Cardiac septum (tissue), 1 donor: ENCODE measurements around the gene AGTRAP. TPM values are rescaled to one million over a fixed set of nuclear protein-coding genes. Genes with fewer than 3 reads are reported as not detected.

ENCODE experiments used
- DNase-seq: peaks from one replicate; pipeline ENCODE4 v3.0.0-alpha.2; 2020; ENCODE audit warnings: low spot score
- intact Hi-C: fragments of 100-400 bp; cut with DNase I; formaldehyde crosslinking; loops from one replicate; pipeline ENCODE4 v1.14.0; 2022
- total RNA-seq: library from RNA; stranded (reverse); fragmentation: NEBNext Ultra II Directional; extraction: Animal tissue kit (Norgen Biotek cat#: 25700); gene quantifications from one replicate; pipeline ENCODE4 v1.2.1, GENCODE V29; 2021
- donor health status: DM: no; HTN: no; CAD: no.

The AGTRAP gene
- total RNA-seq, 1 donor from 2014 or later = 17.4 TPM

DNA sequence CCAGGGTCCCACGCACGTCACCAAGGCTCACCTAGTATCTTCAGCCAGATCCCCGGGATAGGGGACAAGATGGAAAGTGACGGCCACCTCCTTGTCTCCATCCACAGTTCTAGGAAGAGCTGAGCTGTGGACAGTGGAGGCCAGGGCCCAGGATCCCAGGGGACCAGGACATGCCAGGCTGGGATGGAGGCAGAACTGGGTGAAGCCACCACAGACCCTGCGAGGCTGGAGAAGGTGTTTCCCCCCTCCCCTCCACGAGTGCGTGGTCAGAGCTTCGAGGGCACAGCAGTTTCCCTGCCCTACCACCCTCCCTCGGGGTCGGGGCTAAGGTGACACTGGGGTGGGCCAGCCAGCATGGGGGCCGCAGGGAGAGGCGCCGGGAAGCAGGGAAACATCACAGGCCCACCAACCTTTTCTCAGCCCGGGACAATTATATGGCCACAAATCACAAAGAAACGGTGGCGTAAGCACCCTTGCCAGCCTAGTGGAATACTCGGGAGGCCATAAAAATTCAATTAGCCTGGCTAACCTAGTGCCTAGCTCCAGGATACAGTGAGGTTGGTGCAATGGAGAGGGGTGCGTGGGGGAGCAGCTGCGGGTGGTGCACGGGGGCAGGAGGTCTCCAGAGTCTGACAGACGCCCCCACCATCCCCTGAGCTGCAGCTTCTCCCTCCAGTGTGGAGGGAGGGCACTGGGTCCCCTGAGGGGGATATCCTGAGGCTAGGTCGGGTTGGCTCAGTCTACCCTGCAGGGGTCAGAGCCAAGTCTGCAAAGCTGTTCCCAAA lies 31.1 kb upstream of the AGTRAP start:
- DNase-seq = no peak
- intact Hi-C loops = no loop called here

DNA sequence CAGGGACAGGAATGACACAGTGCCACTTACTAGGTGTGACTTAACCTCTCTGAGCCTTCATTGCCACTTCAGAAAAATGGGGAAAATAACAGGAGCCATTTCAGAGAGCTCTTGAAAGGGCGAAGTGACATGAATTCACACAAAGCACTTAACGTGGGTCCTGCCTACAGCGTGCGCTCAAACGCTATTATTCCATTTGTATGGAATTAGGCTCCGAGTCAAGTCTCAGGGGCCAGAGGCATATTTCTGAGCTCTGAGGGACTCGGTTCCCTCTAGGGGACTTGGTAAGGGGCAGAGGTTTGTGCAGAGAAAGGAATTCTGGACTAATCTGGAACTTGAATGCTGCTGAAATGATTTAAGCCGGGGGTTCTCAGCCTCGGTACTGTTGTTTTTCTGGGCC lies 30.3 kb upstream of the AGTRAP start:
- intact Hi-C loops = no loop called here
- DNase-seq = no peak

DNA sequence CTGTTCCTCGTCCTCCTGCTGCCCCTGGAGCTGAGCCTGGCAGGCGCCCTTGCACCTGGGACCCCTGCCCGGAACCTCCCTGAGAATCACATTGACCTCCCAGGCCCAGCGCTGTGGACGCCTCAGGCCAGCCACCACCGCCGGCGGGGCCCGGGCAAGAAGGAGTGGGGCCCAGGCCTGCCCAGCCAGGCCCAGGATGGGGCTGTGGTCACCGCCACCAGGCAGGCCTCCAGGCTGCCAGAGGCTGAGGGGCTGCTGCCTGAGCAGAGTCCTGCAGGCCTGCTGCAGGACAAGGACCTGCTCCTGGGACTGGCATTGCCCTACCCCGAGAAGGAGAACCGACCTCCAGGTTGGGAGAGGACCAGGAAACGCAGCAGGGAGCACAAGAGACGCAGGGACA lies 29.6 kb upstream of the AGTRAP start:
- intact Hi-C loops = no loop called here
- DNase-seq = no peak

DNA sequence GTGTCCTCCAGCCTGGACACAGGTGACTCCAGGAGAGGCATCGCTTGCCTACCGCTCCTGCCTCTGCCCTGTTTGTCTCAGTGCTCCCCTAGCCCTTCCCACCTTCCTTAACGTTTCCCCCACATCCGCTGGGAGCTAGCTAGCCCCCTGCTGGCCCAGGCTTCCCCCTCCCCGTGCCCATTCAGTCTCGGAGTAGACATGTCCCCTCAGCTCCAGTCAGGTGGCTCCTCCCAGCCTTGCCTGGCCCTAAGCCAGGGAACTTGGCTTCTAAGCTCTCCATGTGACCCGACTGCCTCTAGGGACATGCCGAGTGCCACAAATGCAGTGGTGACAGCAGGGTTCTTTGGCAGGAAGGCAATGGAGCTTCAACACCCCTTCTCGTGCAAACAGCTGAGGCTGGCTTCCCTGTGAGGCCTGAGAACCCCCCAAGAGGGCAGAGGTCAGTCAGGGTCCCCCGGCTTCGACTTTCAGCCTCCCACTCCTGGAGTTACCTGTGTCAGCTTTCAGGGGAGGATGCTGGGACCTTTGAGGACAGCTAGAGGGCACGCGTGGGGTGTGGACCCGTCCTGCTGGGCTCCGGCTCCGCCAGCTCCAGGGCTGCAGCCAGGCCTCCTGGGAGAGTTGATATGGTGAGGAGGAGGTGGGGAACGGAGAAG lies 28.2 kb upstream of the AGTRAP start:
- DNase-seq = peak; percentile 84
- intact Hi-C loops = no loop called here

DNA sequence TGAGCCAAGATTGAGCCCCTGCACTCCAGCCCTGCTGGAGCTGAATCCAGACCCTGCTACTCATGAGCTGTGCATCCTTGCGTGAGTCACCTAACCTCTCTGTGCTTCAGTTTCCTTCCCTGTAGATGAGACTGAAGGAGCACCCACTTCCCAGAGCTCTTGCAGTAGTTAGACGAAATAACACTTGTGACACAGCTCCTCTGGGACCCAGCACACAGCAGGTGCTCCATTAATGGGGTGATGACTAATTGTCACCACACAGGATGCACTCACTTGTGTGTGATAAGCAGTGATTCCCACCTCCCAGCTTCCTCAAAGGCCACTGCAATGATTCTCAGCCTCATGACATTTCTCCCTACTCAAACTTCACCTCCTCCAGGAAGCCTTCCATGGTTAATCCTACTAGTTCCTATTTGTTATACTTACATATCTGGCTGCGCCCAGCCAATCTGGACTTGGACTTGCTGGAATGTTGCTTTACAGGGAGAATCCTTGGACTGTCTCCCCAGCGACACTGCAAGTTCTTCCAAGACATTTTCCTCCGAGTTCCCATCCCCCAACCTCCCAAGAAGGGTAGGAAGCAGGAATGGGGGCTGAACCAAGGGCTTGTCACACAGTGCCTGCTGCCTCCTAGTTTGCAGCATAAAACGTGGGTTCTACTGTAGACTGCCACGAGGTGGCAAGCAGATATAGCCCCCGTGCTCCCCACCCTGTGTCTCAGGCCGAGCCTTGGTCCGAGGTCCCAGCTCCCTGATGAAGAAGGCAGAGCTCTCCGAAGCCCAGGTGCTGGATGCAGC lies 27.2 kb upstream of the AGTRAP start:
- intact Hi-C loops = no loop called here
- no peak for DNase-seq

DNA sequence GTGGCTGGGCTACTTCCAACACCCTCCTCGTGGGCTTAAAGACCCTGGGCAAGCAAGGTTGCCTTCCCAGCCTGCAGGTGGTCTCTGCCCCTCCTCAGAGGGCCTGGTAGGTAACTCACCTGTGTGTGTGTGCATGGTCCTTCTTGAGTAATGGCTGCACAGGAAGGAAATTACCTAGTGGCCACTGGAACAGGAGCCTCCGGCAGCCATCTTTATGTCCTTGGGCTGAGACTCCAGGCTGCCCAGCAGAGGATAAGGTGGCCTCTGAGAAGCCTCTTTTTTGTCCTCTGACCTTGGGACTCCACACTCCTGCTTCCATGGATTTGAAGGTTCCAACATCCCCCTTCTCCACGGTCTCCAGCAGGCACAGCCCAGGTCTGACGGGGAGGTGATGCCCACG lies 24.4 kb upstream of the AGTRAP start:
- intact Hi-C loops = no loop called here
- DNase-seq = no peak

DNA sequence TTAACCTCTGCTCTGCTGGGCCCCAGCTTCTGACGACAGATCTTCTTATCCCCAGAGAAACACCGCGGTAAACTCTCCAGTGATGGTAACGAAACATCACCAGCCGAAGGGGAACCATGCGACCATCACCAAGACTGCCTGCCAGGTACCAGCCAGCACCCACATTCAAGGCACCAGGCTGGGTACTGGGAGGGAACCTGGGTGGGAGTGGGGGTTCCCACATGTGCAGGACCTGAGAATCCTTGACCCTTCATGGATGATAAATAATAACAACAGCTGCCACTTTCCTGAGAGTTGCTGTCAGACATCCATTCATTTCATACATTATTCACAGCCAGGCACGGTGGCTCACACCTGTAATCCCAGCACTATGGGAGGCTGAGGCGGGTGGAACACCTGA lies 23.7 kb upstream of the AGTRAP start:
- intact Hi-C loops = no loop called here
- DNase-seq = no peak

DNA sequence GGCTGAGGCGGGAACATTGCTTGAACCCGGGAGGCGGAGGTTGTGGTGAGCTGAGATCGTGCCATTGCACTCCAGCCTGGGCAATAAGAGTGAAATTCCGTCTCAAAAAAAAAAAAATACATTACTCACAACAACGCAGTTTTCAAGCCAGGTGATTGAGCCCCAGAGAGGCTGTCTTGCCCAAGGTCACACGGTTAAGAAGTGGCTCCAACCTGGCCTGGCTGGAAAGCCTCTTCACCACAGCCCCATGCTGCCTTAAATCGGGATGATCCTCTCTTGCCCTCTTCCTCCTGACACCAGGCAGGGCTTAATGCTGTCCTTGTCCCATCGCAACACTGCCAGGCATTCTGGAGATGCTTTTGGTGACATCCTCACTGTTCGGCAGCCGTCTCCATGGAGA lies 22.8 kb upstream of the AGTRAP start:
- intact Hi-C loops = no loop called here

DNA sequence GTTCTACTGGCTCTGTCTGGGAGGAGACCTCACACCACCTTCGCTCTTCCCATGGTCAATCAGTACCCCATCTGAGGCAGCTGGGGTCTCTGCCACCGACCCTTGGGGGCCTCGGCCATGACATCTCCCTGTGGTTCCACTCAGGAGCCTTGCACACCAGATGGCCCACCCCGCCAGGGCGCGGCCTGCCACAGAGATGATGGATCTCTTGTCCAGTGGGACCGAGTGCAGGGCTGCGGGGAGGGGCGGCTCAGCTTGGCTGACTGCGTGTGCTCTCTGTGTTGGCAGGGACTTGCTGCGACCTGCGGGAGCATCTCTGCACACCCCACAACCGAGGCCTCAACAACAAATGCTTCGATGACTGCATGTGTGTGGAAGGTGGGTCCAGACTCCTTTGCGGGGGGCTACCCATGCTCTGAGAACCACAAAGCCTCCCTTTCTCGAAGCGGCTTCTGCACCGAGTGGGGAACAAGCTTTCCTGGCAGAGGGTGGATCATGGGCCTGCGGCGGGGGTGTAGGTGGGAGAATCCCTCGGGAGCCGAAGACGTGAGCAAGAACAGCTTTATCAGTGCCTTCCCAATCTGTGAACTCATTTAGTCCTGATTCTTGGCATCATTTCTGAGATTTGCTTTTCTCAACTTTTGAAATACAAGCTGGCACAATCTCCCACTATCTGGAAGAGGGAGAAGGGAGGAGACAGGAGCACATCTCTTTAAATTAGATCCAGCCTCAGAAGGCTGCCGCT lies 20.9 kb upstream of the AGTRAP start:
- intact Hi-C loops = loop anchor here (5.0 kb wide), 1 partner anchor 33 kb away; the partner anchor contains the start of gene MAD2L2
- no peak for DNase-seq

More for the DNA sequence above, 22.8 kb upstream of the AGTRAP start:
- no peak for DNase-seq

DNA sequence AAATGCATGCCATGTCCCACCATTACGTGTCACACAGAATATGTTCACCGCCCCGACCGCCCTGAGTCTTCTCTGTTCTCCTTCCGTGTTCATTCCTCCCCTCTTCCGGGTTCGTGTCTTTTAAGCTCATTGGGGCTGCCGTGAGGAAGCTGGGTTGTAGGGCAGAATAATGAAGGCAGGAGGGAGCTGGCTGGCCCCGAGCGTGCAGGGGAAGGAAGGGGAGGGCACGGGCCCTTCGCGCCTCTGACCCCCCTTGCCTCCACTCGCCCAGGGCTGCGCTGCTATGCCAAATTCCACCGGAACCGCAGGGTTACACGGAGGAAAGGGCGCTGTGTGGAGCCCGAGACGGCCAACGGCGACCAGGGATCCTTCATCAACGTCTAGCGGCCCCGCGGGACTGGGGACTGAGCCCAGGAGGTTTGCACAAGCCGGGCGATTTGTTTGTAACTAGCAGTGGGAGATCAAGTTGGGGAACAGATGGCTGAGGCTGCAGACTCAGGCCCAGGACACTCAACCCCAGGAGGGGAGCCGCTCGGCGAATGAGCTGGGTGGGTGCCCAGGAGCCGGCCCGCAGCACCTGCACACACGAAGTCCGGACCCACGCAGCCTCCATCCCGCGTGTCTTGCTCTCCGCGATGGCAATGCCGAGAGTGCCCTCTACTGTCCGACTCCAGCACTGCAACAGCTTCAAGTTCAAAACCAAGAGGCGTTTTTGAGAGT lies 16.5 kb upstream of the AGTRAP start:
- DNase-seq = peak; percentile 93
- intact Hi-C loops = loop anchor here (1.0 to 10.0 kb wide), 3 partner anchors 37 to 665 kb away; partner anchors contain the start of gene MAD2L2

DNA sequence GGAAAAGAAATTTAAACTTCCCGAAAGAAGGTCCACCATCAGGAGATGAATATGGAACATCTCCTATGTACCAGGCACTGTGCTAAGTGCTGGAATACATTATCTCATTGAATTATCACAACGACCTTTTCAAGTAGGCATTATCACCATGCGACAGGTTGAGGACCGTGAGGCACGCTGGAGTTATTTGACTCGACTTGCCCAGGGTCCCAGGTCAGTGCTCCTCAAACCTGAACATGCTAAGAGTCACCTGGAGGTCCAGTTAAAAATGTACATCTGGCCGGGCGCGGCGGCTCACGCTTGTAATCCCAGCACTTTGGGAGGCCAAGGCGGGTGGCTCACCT lies 15.9 kb upstream of the AGTRAP start:
- no peak for DNase-seq
- intact Hi-C loops = loop anchor here (10.0 kb wide), 1 partner anchor 665 kb away; no protein-coding TSS in a partner anchor

DNA sequence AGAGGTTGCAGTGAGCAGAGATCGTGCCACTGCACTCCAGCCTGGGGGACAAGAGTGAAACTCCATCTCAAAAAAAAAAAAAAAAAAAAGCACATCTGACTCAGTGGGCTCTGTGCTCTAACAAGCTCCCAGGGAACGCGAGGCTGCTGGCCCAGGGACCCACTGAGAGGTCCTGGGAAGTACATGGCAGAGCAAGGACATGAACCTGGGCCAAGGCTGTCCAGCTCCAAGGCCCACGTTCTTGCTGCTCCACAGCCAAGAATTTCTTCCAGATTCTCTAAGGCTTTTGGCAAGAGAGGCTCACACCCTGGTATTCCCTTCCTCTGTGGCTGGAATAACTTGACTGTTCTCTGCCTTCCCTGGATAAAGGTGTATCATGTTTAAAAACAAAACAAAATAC lies 15.4 kb upstream of the AGTRAP start:
- intact Hi-C loops = loop anchor here (10.0 kb wide), 1 partner anchor 666 kb away; no protein-coding TSS in a partner anchor
- no peak for DNase-seq

DNA sequence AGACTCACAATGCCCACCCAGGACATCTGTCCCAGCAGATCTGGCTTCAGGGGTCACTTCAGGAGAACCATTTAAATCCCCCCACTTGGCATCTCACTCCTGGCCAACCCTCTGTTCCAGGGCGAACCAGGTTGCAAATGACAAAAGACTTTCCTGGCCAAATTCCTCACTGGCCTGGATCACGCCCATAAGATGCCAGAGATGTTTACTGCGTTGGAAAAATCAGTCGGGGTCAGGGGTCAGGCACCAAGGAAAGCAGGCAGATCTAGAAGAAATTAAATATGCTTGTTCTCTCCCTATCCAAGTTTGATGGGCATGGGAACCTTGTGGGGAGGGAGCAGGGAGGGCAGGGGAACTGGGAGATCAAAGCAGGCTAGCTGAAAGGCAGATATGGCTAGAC lies 14.6 kb upstream of the AGTRAP start:
- DNase-seq = no peak
- intact Hi-C loops = loop anchor here (10.0 kb wide), 1 partner anchor 667 kb away; no protein-coding TSS in a partner anchor

DNA sequence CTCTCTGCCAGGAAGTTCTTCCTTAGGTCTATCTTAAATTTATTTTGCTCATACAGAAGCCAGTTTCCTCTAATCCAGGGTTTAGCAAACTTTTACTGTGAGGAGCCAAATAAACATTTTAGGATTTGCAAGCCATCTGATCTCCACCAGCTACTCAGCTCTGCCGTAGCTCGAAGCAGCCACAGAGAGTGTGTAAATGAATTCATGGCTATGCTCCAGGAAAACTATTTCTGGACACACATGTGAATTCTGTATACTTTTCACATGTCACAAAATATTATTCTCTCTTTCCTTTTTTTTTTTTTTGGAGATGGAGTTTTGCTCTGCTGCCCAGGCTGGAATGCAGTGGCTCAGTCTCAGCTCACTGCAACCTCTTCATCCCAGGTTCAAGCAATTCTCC lies 13.4 kb upstream of the AGTRAP start:
- intact Hi-C loops = loop anchor here (10.0 kb wide), 1 partner anchor 668 kb away; no protein-coding TSS in a partner anchor
- DNase-seq = no peak

DNA sequence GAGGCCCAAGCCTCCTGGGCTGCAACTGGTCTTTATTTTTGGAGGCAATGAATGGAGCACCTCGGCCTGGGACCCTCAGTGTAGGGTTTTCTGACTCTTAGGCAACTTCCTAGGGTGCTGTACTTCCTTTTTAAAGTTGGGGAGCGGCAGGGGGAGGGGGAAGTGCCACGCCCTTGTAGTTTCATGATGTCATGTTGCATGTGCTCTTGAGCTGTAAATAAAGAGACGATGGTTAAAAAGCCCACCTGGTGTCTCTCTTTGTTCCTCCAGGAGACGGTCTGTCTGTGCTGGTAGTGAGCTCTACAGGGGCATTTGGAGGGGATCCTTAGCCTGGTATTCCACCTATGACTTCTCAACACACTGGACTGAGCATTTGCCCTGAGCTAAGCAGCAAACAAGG lies 10.3 kb upstream of the AGTRAP start:
- DNase-seq = no peak
- intact Hi-C loops = loop anchor here (10.0 kb wide), 1 partner anchor 671 kb away; no protein-coding TSS in a partner anchor

DNA sequence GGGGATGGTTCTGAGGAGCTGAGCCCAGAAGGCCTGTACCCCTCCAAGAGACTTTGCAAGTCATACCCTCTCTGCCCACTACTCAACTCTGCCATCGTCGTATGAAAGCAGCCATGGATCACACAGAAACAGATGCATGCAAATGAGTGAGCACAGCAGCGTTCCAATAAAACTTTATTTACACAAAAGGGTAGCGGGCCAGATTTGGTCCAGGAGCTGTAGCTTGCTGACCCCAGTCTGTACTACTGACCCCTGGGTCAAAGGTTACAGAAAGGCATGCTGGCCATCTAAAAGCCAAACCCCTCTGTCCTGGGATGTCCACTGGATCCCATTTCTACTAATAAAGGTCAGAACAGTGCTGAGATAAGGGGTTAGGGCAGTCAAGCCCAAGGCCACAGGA lies 8.8 kb upstream of the AGTRAP start:
- intact Hi-C loops = loop anchor here (10.0 kb wide), 1 partner anchor 672 kb away; no protein-coding TSS in a partner anchor
- DNase-seq = no peak

DNA sequence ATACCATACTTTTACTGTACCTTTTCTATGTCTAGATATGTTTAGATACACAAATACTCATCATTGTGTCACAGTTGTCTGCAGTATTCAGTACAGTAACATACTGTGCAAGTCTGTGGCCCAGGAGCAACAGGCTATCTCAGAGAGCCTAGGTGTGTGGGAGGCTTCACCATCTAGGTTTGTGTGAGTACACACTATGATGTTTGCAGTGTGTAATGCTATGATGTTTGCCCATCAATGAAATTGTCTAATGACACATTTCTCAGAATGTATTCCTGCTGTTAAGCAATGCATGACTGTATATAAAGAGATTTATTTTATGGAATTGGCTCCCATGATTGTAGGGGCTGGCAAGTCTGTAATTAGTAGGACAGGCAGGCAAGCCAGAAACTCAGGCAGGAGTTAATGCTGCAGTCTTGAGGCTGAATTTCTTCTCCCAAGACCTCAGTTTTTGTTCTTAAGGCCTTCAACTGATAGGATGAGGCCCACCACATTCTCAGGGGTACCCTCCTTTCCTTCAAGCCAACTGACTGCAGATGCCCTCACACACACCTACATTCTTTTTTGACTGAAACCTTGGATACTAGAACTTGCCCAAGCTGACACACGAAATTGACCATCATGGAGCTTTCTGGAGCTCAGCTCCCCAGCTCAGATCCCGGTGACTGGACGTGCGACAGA lies 7.7 kb upstream of the AGTRAP start:
- intact Hi-C loops = loop anchor here (10.0 kb wide), 1 partner anchor 673 kb away; no protein-coding TSS in a partner anchor
- no peak for DNase-seq

DNA sequence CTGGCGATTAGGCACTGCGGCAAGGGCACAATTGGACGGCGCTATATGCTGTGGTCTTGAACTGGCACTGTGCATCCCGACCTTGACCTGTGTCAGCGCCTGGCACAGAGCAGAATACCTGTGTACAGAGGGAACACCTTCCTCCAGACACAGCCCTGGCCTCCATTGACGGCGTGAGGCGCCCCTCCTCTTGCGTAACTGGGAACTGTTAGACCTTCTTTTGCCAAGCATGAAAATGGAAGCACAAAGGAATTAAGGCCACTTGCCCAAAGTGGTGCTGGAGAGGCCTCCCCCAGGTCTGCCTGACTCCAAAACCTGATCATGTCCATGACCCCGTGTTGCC lies 6.8 kb upstream of the AGTRAP start:
- intact Hi-C loops = loop anchor here (10.0 kb wide), 1 partner anchor 674 kb away; no protein-coding TSS in a partner anchor
- no peak for DNase-seq
